ENCODE data around the gene SCAF4.

SCAF4 gene

GRCh38 chr21:31713973-31714740, 17.8 kb downstream of the SCAF4 start:
- no peak for DNase-seq (ENCODE audit: low read depth)

DNA sequence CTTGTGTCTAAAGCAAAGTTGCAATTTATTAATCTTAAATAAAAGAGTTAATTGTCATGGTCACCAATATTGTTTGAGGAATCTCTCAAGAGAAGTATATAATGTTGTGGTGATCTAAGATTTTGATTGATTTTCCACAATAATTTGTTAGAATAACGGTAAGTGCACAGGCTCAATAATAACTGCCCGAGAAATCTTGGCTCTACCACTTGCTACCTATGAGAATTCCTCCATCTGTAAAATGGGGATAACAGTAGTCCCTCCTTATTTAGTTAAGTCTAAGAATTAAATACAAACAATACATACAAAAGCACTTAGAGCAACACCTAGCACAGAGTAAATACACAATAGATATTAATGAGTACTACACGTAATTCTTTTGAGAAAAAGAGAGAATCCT, 18.8 kb downstream of the SCAF4 start:
- no peak for DNase-seq (ENCODE audit: low read depth)

GRCh38 chr21:31711745-31712285, 20.1 kb downstream of the SCAF4 start:
- no peak for DNase-seq (ENCODE audit: low read depth)

- no peak for DNase-seq (ENCODE audit: low read depth)
Observed at GRCh38 chr21:31711326-31711725, 20.6 kb downstream of the SCAF4 start.

GRCh38 chr21:31710586-31710985, 21.3 kb downstream of the SCAF4 start:
- no peak for DNase-seq (ENCODE audit: low read depth)

DNA sequence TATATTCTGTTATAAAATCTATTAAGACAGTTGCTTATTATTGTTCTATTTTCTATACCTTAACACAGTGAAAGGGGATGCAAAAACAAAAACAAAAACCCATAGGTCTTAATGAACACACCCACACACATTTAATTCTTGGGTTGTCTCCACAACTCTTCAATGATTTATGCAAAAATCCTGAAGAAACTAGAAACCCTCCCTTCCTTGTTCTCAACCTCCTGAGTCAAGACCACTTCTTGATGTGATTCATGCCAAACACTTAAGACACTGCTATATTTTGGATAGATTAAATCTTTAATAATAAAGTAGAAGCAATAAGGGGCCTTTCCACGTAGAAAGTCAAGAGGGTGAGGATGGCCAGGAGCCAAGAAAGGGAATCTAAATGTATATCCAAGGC, 23.4 kb downstream of the SCAF4 start:
- DNase-seq (ENCODE audit: low read depth) = no peak

DNA sequence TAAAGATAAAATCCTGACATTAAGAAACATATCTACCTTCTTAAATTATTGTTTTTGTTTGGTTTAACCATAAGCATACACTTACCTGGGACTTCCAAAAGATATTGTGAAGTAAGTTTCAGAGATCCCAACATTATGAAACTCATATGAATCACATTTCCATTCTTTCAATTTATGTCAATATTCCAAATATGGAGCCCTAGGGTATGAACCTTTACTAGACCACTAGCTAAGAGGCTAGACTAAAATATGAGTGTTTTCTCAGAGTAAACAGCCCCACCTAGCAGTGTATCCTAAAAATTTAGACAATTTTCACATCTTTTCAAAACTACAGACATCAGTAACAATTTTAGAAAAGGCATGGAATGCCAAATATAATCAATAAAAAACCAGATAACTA, 24.4 kb downstream of the SCAF4 start:
- DNase-seq (ENCODE audit: low read depth) = no peak

GRCh38 chr21:31706562-31706961, 25.4 kb downstream of the SCAF4 start:
- no peak for DNase-seq (ENCODE audit: low read depth)

GRCh38 chr21:31700040-31700439, 31.9 kb downstream of the SCAF4 start:
- DNase-seq (ENCODE audit: low read depth) = no peak

DNA sequence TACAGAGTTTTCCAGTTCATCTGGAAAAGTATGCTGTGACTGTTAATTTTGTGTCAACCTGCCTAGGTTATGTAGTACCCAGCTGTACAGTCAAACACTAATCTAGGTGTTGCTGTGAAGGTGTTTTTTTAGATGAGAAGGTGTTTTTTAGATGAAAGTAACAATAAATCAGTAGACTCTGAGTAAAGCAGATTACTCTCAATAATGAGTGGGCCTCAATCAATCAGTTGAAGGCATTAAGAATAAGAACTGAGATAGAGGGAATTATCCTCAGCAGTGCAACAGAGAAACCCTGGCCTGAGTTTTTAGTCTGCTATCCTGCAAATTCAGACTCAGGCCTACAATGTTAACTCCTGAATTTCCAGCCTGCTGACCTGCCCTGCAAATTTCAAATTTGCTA, 33.5 kb downstream of the SCAF4 start:
- no peak for DNase-seq (ENCODE audit: low read depth)

DNA sequence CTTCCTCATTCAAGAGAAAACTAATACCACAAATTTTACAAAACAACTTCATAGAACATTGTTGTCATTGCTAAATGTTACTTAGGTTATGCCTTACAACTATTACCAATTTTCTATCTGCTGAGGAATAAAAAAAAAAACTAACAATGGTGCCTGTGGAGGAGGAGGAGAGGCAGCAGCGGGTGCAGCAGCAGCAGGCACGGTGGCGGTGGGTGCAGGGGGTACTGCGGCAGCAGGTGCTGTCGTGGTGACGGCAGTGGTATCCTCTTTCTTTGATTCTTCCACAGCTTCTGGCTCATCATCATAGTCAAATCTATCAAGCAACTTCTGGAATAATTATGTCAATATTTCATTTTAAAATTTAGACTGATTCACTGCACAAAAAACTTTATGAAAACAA, 35.5 kb downstream of the SCAF4 start:
- DNase-seq (ENCODE audit: low read depth) = no peak

GRCh38 chr21:31693222-31693621, 38.7 kb downstream of the SCAF4 start:
- no peak for DNase-seq (ENCODE audit: low read depth)

DNA sequence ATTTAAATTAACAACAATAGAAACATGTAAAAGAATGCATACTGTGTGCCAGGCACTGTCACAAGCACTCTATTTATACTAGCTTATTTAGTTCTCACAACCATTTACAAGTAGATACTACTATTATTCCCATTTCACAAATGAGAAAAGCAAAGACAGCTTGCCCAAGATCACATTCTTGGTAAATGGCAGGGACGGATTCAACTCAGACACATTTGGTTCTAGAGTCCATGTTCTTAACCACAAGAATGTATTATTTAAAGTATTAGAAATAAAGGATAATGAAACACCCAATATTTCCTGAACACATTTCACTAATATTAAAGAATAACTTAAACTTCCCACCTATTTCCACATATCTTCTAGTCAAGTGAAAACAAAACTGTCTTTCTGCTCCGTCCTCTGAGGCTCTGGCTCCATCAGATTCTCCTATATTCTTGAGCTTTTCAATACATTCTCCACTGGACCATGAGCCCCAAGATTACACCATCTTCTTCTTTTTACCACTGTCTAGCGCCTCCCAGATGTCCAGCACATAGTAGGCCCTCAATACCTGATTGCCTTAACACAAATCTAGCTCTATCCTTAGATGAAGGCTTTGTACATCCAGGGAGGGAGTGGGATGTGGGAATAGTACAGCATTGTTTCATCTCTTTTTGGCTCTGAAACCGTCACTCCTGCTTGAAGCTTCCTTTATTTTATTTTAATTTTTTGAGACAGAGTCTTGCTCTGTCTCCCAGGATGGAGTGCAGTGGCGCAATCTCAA, 43.1 kb downstream of the SCAF4 start:
- no peak for DNase-seq (ENCODE audit: low read depth)

GRCh38 chr21:31687108-31687507, 44.8 kb downstream of the SCAF4 start:
- no peak for DNase-seq (ENCODE audit: low read depth)

DNA sequence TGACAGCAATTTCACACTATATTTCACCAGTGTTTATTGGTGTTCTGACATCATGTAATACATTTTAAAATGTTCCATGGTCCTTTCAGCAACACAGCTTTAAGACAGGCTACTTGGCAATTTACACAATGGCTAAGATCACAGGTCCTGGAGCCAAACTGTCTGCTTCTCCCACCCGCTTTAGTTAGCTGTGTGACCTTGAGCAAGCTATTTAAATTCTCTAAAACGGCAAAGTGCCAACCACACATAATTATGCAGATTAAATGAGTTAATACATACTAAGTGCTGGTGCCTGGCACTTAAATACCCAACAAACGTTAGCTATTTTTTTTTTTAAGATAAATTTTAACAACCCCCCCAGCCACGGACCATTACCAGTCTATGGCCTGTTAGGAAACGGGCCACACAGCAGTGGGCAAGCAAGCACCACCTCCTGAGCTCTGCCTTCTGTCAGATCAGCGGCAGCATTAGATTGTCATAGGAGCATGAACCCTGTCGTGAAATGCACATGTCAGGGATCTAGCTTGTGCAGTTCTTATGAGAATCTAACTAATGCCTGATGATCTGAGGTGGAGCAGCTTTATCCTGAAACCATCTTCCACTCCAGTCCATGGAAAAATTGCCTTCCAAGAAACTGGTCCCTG, 45.5 kb downstream of the SCAF4 start:
- no peak for DNase-seq (ENCODE audit: low read depth)

DNA sequence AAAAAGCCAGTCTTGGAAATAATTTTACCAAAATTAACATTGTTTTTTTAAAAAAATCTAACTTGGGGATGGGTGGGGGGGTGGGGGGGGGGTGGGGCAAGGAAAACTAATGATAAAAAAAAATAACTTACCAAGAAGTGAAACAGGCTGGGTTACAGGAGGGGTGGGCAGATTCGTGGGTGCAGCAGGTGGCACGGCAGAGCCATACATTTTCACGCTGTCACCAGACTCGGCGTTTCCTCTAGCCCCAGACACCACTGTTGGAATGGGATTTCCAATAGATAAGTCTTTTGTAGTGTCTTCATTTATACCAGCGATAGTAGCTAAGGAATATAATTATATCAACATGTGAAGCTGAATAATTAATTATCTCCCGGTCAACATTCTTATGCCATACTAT, 47.0 kb downstream of the SCAF4 start:
- no peak for DNase-seq (ENCODE audit: low read depth)

DNA sequence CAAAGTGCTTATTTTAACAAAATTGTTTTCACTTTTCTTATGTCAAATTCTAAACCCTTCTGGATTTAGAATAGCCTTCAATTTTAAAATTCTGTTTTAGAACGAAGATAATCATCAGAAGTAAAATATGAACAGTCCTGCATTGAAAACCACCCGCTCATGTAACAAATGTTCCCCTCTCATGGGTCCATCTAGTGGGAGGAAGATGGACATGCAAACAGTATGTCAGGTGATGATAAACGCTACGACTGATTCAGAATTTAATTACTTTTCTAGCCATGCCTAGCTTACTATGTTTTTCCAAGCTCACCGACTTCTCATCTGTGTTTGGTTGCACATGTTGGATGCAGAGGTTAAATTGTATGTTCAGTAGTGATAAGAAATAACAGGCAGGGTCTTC, 48.9 kb downstream of the SCAF4 start:
- no peak for DNase-seq (ENCODE audit: low read depth)

GRCh38 chr21:31682620-31683019, 49.3 kb downstream of the SCAF4 start:
- no peak for DNase-seq (ENCODE audit: low read depth)

GRCh38 chr21:31678478-31678877, 53.4 kb downstream of the SCAF4 start:
- no peak for DNase-seq (ENCODE audit: low read depth)

DNA sequence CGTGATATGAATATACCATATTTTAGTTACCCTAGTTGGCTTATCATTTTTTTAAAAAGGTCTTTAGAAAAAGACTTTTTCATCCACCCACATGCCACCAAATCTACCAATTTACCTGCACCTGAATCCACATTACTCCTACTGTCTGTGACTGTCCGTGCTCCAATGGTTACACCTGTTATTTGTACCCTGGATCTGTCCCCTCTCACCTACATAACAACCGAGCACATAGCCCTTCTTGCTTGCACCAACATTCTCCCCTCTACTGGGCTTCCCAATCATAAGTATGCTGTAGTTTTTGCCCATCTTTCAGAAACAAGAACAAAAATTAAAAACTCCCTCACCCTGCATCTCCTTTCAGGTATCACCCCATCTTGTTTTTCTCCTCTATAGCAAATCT, 54.9 kb downstream of the SCAF4 start:
- DNase-seq (ENCODE audit: low read depth) = no peak

GRCh38 chr21:31675960-31676359, 56.0 kb downstream of the SCAF4 start:
- no peak for DNase-seq (ENCODE audit: low read depth)

DNA sequence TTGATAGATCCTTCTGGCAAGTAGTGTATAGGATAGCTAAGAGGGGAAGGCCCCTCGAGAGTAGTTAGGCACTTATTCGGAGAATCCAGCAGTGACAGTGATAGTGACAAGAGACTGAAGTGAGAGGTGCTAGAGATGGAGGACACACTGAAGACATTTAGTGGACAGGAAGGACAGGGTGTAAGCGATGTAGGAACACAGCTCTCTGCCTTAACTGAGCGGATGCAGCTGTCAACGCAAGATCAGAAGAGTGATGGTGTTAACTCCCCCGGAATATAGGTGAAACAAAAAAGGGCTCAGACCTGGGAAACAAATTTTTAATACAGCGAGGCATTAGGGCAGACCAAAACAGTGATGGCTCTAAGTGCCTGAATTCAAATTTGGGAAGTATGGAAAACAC, 56.6 kb downstream of the SCAF4 start:
- no peak for DNase-seq (ENCODE audit: low read depth)
